ENCODE measurements around the gene LPA.

DNA sequence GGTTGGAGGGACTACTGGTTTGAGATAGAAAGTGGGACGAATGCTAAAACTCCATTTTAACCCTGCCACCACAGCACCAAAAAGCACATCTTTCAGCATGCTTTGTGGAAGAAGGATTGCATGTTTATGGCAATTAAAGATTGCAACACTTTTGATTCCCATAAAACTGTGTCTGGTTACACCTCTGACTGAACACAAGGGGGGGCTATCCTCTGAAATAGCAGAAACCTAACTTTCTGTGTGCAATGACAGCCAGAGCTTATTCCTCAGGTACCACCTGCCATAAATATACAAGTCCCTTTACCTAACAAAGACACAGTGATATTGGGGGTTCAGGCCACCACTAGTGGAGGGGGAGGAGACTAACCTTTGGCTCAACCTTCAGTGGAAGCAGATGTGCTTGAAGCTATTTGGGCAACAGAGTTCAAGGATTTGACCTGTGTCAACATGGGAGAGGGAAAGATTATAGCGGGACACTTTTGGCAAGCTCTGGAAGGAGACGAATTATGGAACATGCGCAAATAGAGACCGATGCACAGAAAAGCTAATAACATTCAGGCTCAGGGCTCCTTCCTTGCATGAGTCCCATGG is 28.4 kb upstream of the LPA start:
- TF ChIP-seq, protein P1, sequence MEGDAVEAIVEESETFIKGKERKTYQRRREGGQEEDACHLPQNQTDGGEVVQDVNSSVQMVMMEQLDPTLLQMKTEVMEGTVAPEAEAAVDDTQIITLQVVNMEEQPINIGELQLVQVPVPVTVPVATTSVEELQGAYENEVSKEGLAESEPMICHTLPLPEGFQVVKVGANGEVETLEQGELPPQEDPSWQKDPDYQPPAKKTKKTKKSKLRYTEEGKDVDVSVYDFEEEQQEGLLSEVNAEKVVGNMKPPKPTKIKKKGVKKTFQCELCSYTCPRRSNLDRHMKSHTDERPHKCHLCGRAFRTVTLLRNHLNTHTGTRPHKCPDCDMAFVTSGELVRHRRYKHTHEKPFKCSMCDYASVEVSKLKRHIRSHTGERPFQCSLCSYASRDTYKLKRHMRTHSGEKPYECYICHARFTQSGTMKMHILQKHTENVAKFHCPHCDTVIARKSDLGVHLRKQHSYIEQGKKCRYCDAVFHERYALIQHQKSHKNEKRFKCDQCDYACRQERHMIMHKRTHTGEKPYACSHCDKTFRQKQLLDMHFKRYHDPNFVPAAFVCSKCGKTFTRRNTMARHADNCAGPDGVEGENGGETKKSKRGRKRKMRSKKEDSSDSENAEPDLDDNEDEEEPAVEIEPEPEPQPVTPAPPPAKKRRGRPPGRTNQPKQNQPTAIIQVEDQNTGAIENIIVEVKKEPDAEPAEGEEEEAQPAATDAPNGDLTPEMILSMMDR (IDR thresholded peaks at IDR 0.05 in 8 of 11, conservative IDR thresholded peaks at IDR 0.05 in 3 of 11): no peak
- TF ChIP-seq POLR2A (IDR thresholded peaks at IDR 0.05): no peak
